Activated CD4-positive, alpha-beta T cell treated with anti-CD3 and anti-CD28 coated beads, Interleukin-2, amount 50 U/mL, for 16 hours (primary cell): ENCODE measurements around the gene GPAT3.
"Not testable (repeated sequence)": the region's sequence is repeated elsewhere in the genome, so short reads cannot be mapped to it uniquely, and the experiment has no call there.

Source experiments
- DNase-seq: peaks from one replicate; pipeline ENCODE4 v3.0.0-alpha.2; 2020

The GPAT3 gene

DNA sequence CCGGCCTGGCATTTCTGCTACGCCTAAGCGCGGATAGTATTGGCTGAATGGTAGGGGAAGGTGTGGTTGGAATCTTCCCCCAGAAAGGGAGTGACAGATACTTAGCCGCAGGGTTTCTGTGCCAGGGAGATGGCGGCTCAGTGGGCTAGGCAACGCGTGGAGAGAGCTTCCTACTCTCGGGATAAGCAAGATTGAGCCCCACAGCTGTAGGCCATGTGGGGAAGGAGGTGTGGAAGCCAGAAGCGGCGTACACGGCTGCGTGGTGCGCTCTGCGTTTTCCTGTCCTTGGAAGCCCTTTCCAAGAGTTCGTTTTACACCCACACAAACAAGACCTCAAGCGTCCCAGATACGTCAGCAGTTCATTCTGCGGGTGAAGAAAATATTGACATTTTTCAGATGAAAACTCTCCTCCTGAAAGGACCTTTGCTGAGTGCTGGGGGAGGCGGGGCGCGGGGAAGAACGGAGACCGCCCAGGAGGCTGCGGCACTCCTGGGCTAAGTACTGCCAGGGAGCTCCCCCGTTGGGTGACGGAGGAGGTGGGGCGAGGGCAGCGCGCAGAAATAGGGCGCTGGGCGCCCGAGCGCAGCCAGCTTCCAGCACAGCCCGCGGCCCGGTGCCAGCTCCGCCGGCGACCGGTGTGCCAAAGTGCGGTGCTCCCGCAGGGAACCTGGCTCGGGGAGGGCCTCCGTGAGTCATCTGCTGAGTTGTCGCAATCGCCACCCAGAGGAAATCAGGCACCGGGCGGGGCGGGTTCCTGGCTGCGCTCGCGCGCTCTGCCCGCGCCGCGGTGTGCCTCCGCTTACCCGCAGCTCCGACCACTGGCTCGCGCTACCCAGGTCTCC, at the start of gene GPAT3:
TSS of gene GPAT3 (plus strand) at position 589 of the 842 bp plus-strand sequence. CDS start 515 bp downstream, outside the sequence.
- DNase-seq, result peak; percentile 77

DNA sequence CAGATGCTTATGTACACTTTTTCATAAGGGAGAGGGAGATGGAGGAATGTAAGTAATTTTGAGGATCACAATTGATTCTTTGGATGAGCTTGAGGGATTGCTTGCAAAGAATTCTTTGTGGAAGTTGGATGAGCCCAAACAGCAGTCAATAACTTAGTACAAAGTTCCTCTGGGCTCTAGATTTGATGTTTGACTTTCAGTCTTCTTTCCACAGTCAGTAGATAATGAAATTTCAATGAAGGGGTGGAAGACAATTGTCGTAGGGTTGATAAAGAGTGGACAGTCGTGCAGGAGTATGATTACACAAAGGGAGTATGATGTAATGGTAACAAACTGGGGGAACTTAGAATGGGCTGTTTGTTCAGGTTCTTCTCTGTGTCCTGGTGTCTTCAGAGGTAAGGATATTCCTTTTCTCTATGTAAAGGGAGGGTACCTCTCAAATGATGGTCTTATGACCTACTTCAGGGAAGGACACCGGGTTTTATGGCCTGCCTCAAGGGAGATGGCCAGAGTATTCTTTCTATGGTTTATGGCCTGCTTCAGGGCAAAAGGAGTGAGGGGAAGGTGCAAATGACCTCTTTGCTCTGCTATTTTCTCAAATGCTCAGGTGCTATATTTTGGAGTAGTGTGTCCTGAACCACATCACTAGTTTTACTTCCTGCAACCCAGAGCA, 49.3 kb upstream of the GPAT3 start:
- no peak for DNase-seq

DNA sequence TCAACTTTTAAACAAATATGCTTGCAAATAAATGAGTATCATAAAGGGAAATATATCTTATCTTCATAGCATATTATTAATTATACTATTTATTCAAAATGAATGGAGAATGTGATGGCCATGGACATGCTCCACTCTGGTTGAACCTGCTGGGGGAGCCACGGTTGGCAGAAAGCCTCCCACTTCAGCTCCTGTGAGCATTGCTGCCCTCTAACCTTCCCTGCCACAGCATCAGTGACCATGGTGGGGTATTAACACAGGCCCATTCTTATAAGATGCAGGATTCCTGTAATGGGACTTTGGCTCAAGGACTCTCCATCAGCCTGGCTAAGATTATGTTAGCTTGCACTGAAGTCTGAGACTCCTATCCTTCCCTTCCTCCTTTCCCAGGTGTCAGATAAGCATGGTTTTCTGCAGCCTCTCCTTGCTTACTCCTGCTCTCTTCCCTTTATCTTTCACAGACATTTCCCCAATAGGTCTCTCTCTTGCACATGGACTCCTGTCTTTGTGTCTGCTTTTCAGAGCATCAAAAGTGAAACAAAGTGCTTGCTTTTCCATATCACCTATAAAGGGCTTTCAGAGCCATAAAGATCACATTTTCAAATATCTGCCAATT, 46.1 kb upstream of the GPAT3 start:
- DNase-seq, result no peak

DNA sequence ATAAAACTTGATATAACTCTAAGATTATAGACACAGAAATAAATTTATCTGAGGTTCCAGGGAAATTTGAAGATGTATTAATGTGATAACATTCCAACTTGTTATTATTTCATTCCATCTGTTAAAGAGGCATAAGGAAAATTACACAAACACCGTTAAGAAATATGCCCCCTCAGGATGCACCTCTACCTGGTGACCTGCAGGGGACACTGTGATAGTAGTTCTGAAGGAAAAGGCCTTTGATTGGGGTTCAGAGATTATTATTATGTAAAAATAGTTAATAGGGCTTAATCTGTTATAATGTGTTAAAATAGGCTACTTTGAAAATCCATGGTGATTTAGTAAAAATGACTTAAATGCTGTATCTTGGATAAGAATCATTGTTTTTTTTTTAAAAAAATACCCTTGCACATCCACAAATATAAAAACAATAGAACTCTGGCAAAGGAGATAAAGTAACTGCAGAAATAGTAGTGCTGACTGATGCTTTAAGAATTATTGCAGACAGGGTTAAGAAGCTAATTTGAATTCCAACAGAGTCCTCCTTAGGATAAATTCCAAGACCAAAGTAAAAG, 44.9 kb upstream of the GPAT3 start:
- DNase-seq, result peak; percentile 37

DNA sequence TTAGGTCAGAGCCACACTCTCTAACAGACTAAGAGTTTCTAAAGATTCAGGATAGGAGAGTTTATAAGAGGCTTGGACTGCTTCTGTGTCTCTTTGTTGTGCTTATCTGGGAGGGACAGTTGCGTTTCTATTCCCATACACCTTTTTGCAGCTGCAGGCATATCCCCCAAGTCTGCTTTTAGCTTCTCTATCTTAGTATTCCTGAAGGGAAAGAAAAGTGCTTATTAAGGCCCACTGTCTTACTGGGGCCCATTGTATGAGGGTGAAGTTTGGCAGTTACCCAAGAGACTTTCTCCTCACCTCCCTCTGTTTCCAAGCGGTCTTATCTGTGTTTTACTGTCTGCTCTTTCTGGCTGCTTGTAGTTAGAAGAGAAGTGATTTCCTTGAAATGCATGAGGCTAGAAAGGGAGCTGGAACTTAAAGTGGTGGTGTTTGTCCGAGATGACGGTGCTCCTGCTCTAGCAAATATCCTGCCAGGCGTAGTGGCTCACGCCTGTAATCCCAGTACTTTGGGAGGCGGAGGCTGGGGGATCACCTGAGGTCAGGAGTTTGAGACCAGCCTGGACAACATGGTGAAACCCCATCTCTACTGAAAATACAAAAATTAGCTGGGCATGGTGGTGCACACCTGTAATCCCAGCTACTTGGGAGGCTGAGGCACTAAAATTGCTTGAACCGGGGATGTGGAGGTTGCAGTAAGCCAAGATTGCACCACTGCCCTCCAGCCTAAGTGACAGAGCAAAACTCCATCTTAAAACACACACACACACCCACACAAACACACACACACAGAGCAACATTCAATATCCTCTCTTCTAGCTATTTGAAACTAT, 39.6 kb upstream of the GPAT3 start:
- DNase-seq, result not testable (repeated sequence)

DNA sequence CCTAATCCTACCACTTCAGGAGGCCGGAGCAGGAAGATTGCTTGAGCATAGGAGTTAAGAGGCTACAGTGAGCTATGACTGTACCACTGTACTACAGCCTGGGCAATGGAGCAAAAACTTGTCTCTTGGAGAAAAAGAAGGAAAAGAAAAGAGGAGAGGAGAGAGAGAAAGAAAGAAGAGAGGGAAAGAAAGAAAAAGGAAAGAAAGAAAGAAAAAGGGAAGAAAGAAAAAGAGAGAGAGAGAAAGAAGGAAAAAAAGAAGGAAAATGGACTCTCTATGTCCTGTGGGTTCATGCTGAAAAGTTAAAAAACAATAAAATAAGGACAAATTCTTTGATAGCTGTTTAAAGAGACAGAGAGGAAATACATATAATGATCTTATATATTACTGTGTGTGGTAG, 37.7 kb upstream of the GPAT3 start:
- no peak for DNase-seq

DNA sequence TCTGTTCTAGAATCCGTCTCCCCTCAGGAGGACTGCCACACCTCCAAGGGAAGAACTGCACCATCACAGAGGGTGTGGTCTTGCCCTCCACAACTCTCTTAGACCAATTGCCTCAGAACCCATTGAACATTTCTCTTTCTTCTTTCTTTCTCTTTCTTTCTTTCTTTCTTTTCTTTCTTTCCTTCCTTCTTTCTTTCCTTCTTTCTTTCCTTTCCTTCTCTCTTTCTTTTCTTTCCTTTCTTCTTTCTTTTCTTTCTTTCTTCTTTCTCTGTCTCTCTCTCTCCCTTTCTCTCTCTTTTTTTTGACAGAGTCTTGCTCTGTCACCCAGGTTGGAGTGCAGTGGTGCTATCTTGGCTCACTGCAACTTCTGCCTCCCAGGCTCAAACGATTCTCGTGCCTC, 34.2 kb upstream of the GPAT3 start:
- DNase-seq, result not testable (repeated sequence)

DNA sequence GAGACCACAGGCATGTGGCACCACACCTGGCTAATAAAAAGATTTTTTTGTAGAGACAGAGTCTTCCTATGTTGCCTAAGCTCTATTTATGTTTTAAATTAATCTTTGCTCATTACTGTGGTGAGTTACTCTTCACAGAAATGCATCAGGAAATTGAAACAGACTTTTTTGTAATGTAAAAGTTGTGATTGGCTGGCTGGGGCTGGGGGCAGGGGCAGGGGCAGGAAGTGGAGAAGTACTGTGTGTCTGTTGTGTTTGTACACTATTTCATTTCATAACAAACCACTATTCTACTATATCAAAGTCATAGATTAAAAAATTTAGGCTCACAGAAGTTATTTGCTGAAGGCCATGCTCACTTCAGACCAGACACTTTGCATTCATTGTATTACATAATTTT, 31.9 kb upstream of the GPAT3 start:
- no peak for DNase-seq

DNA sequence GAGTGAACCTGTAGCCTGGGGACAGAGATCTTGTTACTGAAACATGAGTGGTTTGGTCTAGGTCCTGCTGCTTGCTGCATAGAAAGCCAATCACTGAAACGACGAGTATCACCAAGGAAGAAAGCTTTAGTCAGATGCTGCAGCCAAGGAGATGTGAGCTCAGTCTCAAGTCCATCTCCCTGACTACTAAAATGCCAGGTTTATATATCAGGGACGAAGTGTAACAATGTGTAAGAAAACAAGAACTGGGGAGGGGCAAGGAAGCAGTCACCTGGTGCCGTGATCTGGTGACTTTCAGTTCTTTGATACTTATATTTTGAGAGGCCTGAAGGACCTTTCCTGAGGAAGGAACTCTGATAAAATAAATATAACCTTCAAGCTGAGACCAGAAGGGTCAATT, 31.4 kb upstream of the GPAT3 start:
- DNase-seq, result no peak

DNA sequence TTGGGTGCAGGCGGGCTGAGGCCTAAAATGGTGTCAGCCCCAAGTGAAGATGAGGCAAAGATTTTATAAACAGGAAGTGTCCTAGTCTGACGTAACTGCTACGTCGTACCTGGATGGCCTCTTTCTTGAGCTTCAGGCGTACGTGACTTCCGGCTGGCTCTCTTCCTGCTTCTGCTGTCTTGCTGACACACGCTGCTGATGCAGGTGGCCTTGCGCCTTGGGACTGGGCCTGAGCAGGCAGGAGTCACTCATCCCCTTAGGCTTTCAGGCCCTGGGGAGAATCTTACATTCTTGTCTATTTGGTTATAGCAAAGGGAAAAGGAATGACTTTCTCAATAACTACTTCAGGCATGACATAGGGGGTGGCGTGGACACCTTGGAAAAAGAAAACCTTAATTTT, 30.9 kb upstream of the GPAT3 start:
- DNase-seq, result no peak

DNA sequence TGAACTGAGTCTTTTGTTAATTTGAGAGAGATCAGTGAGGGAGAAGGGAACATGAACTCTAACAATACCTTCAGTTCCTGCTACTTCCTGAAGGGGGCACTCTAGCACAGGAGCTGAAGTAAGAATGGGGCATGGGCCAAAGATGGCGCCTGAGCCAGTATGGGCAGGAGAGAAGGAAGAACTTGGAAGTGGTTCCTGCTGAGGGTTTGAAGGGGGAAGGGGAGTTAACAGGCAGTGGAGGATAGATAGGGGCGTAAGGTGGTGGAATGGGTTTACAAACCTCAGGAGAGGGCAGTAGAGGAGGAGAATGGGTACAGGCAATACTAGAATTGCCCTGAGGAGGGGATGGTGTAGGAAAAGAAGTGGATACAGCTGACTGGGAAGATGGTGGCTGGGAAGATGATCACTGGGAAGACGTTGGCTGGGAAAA, 26.7 kb upstream of the GPAT3 start:
- DNase-seq, result peak; percentile 80

DNA sequence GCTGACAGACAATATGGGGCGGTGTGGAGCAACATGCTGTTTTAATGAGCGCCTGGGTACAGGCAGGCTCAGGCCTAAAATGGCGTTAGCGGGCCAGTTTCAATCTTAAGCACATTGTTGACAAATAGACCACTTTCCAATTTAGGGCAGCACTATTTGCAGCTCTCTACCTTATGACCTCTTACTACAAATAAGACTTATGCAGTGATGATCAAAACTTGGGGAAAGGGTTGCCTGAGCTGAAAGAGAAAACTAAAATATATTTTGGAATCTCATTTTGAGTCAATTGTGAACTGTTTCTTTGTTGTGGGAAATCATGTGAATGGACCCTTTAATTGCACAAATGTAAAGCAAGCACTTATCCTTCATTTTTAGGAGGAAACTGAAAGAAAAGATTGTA, 25.5 kb upstream of the GPAT3 start:
- DNase-seq, result peak; percentile 18

DNA sequence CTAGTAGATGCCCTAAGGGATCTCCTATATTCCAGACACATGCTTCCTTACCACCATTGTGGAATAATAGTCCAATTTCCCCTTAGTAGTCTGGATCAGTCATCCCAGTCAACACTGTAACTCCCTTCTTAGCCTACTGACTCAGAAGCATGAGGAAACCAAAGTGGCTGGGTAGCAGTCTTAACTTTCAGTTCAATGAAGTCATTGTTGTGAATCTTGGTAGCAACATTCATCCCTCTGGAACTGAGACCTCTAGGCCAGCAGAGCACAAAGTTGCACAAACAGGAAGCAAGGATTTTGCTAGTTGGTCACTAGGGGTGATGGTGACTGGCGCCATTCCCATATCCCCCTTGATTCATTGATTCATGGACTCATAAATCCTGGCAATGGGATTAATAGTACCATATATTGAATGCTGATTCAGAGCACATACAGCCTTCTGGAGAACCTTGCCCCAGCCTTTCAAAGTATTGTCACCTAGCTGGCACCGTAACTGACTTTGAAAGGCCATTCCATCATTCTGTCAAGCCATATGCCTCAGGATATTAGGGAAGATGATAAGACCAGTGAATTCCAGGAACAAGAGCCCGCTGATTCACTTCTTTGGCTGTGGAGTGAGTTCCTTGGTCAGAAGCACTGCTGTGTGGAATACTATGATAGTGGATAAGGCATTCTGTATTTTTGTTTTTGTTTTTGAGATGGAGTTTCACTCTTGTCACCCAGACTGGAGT, 19.7 kb upstream of the GPAT3 start:
- no peak for DNase-seq

DNA sequence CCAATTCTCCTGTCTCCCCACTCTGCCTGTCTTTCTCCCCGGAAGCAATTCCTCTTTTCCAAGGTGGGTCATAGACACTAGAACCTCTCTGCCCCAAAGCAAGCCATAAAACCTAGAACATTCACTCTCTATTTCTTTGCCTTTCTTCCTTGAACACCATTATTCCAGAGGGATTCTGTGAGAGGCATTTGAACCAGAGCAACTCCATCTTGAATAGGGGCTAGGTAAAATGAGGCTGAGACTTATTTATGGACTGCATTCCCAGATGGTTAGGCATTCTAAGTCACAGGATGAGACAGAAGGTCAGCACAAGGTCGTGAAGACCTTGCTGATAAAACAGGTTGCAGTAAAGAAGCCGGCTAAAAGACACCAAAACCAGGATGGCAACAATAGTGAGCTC, 13.7 kb upstream of the GPAT3 start:
- DNase-seq, result no peak

DNA sequence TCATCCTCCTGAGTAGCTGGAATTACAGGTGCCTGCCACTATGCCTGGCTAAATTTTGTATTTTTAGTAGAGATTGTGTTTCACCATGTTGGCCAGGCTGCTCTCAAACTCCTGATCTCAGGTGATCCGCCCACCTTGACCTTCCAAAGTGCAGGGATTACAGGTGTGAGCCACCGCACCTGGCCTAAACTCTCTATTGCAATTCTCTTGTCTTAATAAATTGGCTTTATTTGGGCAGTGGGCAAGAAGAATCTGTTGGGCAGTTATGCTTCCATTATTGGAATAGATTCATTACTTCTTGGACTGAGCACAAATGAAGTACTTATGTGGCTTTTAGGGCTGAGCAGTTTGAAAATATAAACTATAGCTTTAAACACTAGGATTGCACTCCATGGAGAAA, 8.2 kb upstream of the GPAT3 start:
- DNase-seq, result no peak

DNA sequence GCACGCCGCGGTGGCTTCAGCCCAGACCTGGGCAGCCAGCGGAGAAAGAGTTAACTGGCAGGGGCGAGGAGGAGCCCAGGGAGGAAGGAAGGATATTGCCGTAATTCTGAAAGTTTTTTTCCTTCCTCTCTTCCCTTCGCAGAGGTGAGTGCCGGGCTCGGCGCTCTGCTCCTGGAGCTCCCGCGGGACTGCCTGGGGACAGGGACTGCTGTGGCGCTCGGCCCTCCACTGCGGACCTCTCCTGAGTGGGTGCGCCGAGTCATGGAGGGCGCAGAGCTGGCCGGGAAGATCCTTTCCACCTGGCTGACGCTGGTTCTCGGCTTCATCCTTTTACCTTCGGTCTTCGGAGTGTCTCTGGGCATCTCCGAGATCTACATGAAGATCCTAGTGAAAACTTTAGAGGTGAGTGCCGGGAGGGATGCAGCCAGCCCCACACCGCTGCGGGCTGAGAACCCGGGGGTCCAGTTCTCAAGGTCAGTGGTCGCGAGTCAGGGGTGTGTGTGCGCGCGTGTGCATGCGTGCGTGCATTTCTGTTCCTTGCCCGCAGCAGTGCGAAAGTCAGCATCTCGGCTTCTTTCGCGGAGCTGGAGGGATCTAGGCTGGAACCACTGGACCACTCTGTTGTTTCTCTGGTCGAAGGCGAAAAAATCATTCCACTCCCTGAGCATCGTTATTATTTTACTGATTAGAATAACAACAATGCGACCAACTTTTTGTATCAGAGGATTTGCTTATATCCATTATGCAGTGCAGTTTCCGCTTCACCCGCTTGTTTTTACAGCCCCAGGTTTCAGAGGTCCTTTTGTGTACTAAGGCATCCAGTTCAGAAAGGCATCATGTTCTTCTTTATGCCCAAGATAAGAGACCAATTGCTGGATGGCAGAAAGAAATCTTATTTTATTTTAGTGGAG, 709 bp downstream of the GPAT3 start:
- DNase-seq, result no peak

DNA sequence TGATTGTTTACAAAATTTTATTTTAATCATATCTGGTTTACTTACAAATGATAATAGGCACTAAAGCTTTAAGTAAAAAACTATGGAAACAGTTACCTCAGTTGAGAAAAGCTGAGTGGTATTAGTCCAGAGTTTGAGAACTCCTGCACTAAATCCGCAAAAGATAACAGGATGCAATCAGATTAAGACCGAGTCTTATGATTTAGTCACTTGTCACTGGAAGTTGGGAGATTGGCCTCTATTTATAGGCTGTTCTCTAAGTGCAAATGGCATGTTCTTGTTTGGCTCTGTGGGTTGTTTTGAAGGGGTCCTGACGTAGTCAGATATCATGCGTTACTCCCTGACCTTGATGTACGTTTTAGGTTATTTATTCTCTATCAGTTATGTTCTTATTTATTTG, 6.3 kb downstream of the GPAT3 start:
- no peak for DNase-seq

DNA sequence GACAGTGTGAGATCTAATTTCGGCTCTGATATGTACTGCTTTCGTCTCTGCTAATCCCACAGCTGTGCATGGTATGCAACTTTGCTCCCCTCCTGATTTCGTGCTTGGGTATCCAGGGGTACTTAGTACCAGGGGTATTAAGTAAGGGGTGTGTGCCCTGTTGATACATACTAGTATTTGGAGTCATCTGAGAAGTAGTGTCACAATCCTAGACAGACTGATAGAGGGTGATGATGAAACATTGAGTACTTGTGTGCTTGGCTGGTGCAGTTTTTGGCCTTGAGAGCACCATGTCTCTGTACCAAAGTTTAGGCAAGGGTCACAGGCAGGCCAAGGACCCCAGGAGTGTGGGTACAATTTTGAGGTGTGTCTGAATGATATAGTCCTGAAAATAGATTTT, 10.9 kb downstream of the GPAT3 start:
- DNase-seq, result no peak

DNA sequence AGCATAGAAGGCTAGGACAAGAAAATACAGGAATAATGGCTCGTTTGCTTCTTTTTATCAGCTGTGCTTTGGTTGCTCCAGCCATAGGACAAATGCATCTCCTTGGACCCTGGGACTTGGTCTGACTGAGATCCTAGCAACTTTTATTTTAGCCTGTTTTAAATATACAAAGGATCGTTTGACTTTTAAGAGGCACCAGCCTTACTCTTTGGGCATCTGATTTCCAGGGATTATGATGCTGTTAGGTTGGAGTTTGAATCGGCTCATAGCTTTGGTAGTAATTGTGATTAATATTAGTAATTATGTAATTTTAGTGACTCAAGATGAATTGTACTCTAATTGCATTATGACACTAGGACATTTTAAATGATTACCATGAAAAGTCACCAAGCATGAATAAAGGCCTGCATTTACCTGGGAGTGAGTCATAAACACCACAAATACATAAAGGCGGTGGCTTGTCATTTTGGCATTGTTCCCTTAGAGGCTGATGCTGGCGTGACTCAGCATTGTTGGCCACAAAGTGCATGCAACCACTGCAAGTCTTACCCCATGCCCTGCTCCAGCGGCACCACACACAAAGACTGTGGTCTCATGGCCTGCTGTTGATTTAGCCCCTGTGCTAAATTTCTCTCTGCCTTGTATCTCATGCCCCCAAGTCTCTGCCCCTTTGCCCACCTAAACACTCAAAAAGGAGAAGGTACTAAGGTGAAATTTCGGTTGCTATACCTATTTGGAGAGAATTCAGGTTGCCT, 12.4 kb downstream of the GPAT3 start:
- peak; percentile 93 for DNase-seq

DNA sequence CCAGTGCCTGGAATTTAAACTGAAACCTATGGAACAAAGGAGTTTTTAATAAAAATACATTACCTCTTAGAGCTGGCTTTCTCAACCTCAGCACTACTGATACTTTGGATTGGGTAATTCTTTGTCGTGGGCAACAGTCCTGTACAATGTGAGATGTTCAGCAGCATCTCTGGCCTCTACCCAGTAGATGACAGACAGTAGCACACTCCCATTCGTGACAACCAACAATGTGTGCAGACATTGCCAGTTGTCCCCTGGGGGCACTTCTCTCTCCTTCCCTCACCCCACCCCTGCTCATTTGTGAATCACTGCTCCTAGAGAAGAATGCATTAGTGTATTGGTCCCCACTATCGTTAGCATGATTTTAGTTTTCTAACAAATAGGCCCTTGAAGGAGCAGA, 16.2 kb downstream of the GPAT3 start:
- no peak for DNase-seq
